ENCODE measurements around the gene ZDHHC7.

- TF ChIP-seq, protein P1, sequence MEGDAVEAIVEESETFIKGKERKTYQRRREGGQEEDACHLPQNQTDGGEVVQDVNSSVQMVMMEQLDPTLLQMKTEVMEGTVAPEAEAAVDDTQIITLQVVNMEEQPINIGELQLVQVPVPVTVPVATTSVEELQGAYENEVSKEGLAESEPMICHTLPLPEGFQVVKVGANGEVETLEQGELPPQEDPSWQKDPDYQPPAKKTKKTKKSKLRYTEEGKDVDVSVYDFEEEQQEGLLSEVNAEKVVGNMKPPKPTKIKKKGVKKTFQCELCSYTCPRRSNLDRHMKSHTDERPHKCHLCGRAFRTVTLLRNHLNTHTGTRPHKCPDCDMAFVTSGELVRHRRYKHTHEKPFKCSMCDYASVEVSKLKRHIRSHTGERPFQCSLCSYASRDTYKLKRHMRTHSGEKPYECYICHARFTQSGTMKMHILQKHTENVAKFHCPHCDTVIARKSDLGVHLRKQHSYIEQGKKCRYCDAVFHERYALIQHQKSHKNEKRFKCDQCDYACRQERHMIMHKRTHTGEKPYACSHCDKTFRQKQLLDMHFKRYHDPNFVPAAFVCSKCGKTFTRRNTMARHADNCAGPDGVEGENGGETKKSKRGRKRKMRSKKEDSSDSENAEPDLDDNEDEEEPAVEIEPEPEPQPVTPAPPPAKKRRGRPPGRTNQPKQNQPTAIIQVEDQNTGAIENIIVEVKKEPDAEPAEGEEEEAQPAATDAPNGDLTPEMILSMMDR (IDR thresholded peaks at IDR 0.05), result no peak
- peak in 1 of 2 donors; percentile 12 for TF ChIP-seq POLR2AphosphoS5 (IDR thresholded peaks at IDR 0.05; ENCODE audit: insufficient read depth in 1 of 2, low read depth in 1 of 2)
- no peak for TF ChIP-seq POLR2A (IDR thresholded peaks at IDR 0.05)
Observed at GRCh38 chr16:85002608-85003007, 8.7 kb downstream of the ZDHHC7 start.

Data from vagina (tissue), 2 donors.